IPS-20b (cell line): ENCODE data around the gene LMAN1L.

Experiments
- H3K27ac ChIP-seq: one replicate; pipeline ENCODE4 v1.5.1; 2013; ENCODE audit warnings: low read length
- H3K27me3 ChIP-seq: 2 replicates; pipeline ENCODE4 v1.6.1; 2013; ENCODE audit warnings: mild to moderate bottlenecking, low read length, inconsistent platforms; ENCODE audit not compliant: insufficient read depth
- H3K36me3 ChIP-seq: 2 replicates; pipeline ENCODE4 v1.6.1; 2013; ENCODE audit warnings: low read depth, mild to moderate bottlenecking, inconsistent platforms, low read length, moderate library complexity; ENCODE audit not compliant: insufficient read depth
- H3K4me1 ChIP-seq: 2 replicates; pipeline ENCODE4 v1.6.1; 2013; ENCODE audit warnings: mild to moderate bottlenecking, control low read depth, inconsistent platforms, low read length, moderate library complexity; ENCODE audit not compliant: insufficient read depth
- H3K4me3 ChIP-seq: 2 replicates; pipeline ENCODE4 v1.5.1; 2013; ENCODE audit warnings: mild to moderate bottlenecking, low read length, inconsistent platforms
- H3K9ac ChIP-seq: 2 replicates; pipeline ENCODE4 v1.6.1; 2013; ENCODE audit warnings: low read depth, mild to moderate bottlenecking, inconsistent platforms, low read length, moderate library complexity
- H3K9me3 ChIP-seq: 2 replicates; pipeline ENCODE4 v1.6.1; 2013; ENCODE audit warnings: mild to moderate bottlenecking, low read depth, low read length, inconsistent platforms; ENCODE audit not compliant: insufficient read depth

LMAN1L gene

DNA sequence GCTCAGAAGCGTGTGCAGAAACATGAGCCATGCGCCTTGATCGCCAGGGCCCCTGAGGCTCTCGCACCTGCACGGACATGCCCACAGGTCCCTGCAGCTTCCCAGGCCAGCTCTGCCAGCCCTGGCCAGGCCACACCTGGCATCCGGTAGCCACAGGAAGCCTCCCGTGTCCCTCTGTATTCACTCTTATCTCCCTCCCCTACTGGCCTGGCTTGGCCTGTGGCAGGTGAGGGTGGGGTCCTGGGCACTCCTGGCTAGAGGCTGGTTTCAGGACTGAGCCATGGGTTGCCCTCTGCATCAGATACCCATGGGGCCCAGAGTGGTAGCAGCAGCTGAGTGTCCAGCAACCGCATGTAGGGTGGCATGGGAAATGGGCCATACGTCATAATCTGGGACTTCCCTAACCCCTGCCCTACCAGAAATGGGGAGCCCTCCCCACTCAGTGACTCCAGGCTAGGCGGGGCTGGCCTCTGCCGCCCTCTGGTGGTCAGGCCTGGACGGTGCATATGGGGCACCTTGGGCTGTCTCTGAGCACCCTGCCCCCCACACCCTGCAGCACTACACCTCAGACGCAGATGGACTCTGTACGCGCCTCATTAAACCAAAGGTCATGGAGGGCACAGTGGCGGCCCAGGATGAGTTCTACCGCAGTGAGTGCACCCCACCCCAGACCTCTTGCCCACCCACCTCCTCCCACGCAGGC lies 12.6 kb upstream of the LMAN1L start:
- Histone ChIP-seq H3K36me3 (peaks cover 34% of the 10 kb centered on the region), H3K9ac (no peak overlapping the region), H3K4me1 (no peaks in the 10 kb centered on the region), H3K9me3 (no peaks in the 10 kb centered on the region), H3K27ac (no peak overlapping the region), H3K4me3 (no peak overlapping the region), H3K27me3 (no peaks in the 10 kb centered on the region)

DNA sequence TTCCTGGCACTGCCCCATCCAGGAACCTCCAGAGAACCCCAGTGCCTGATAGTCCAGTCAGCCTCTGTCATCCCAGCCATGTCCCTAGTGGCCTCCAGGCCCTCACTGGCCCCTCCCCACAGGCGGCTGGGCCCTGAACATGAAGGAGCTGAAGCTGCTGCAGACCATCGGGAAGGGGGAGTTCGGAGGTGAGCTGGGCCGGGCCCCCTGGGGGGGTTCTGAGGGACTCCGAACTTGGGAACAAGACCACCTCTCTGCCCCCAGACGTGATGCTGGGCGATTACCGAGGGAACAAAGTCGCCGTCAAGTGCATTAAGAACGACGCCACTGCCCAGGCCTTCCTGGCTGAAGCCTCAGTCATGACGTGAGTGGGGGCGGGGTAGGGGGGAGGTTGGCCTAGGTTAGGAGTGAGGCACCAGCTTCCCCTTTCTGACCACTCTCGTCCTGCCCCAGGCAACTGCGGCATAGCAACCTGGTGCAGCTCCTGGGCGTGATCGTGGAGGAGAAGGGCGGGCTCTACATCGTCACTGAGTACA lies 12.0 kb upstream of the LMAN1L start:
- Histone ChIP-seq H3K4me1 (no peaks in the 10 kb centered on the region), H3K27ac (no peak overlapping the region), H3K9ac (no peak overlapping the region), H3K27me3 (no peaks in the 10 kb centered on the region), H3K9me3 (no peaks in the 10 kb centered on the region), H3K36me3 (peaks cover 34% of the 10 kb centered on the region), H3K4me3 (no peak overlapping the region)

DNA sequence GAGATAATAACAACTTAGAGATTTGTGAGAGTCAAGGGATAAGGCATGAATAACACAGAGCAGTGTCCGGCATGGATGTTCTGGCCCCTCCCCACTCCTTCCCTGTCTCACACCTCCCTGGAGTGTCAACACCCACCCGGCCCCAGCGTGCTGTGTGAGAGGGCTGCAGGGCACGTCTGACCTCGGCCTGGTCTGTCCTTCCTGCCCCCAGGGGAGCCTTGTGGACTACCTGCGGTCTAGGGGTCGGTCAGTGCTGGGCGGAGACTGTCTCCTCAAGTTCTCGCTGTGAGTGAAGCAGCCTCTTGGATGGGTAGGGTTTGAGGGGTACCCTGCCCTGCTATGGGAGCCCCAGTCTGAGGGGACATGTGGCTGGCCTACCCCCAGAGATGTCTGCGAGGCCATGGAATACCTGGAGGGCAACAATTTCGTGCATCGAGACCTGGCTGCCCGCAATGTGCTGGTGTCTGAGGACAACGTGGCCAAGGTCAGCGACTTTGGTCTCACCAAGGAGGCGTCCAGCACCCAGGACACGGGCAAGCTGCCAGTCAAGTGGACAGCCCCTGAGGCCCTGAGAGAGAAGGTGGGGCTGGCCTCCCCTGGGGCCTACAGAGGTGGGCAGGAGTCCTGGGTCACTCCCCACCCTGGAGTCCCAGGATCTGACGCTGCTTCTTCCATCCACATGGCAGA lies 11.2 kb upstream of the LMAN1L start:
- no peaks in the 10 kb centered on the region for H3K4me1 ChIP-seq
- peaks cover 34% of the 10 kb centered on the region for H3K36me3 ChIP-seq
- no peaks in the 10 kb centered on the region for H3K27me3 ChIP-seq
- H3K9ac ChIP-seq, result no peak overlapping the region
- no peak overlapping the region for H3K27ac ChIP-seq
- no peaks in the 10 kb centered on the region for H3K9me3 ChIP-seq
- H3K4me3 ChIP-seq, result no peak overlapping the region

DNA sequence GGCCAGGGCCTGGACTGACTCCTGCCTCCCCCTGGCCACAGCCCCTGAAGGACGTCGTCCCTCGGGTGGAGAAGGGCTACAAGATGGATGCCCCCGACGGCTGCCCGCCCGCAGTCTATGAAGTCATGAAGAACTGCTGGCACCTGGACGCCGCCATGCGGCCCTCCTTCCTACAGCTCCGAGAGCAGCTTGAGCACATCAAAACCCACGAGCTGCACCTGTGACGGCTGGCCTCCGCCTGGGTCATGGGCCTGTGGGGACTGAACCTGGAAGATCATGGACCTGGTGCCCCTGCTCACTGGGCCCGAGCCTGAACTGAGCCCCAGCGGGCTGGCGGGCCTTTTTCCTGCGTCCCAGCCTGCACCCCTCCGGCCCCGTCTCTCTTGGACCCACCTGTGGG lies 10.3 kb upstream of the LMAN1L start:
- Histone ChIP-seq H3K9ac (no peak overlapping the region), H3K4me3 (no peak overlapping the region), H3K36me3 (peaks cover 34% of the 10 kb centered on the region), H3K27me3 (no peaks in the 10 kb centered on the region), H3K9me3 (no peaks in the 10 kb centered on the region), H3K27ac (no peak overlapping the region), H3K4me1 (no peaks in the 10 kb centered on the region)

DNA sequence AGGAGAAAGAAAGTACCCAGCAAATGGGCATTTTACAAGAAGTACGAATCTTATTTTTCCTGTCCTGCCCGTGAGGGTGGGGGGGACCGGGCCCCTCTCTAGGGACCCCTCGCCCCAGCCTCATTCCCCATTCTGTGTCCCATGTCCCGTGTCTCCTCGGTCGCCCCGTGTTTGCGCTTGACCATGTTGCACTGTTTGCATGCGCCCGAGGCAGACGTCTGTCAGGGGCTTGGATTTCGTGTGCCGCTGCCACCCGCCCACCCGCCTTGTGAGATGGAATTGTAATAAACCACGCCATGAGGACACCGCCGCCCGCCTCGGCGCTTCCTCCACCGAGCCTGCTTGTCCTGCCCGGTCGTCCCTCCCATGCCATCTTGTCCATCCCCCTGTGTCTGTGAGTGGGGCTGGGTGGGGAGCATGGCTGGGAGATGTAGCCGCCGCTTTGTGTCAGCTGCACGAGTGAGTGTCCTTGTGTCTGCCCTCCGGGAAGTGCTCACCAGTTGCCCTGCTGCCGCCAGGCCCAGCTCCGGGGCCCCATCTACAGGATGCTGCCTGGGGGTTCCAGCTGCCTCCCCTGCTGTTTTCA lies 9.7 kb upstream of the LMAN1L start:
- H3K4me1 ChIP-seq, result no peaks in the 10 kb centered on the region
- no peaks in the 10 kb centered on the region for H3K27me3 ChIP-seq
- H3K4me3 ChIP-seq, result no peak overlapping the region
- H3K36me3 ChIP-seq, result peaks cover 34% of the 10 kb centered on the region
- H3K9me3 ChIP-seq, result no peaks in the 10 kb centered on the region
- H3K9ac ChIP-seq, result no peak overlapping the region
- no peak overlapping the region for H3K27ac ChIP-seq

DNA sequence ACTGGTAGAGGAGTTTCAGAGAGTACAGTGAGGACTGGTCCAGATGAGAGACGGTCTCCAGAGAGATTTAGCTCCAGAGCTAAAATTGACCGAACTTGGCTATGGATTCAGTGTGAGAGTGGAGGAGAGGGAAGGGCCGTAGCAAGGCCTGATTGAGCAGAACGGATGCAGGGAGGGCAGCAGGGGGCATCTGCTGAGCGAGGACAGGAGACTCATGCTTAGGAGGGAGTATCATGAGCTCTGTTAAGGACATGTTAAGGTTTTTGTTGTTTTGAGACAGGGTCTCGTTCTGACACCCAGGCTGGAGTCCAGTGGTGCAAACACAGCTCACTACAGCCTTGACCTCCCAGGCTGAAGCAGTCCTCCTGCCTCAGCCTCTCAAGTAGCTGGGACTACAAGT lies 7.7 kb upstream of the LMAN1L start:
- H3K27ac ChIP-seq, result no peak overlapping the region
- H3K9me3 ChIP-seq, result no peaks in the 10 kb centered on the region
- peaks cover 2% of the 10 kb centered on the region; the same call in 1 of the 2 replicates for H3K4me1 ChIP-seq
- H3K36me3 ChIP-seq, result peaks cover 30% of the 10 kb centered on the region
- H3K27me3 ChIP-seq, result no peaks in the 10 kb centered on the region
- no peak overlapping the region for H3K4me3 ChIP-seq
- H3K9ac ChIP-seq, result no peak overlapping the region

DNA sequence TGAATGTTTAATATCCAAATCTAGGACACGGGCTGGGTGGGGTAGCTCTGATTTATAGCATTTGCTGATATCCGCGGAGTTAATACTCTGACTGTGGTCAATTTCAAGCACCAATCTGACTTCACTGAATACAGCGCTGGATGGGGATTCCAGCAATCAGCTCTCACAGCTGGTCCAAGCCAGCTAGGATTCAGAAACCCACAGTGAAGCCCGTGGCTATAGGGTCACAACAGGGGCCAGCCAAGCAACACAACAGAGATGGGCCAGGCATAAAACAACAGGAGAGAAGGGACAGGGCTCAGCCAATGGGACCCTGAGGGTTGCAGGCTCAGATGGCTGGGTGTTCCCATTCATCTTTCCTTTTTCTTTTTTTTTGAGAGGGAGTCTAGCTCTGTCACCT lies 5.4 kb upstream of the LMAN1L start:
- no peak overlapping the region for H3K27ac ChIP-seq

DNA sequence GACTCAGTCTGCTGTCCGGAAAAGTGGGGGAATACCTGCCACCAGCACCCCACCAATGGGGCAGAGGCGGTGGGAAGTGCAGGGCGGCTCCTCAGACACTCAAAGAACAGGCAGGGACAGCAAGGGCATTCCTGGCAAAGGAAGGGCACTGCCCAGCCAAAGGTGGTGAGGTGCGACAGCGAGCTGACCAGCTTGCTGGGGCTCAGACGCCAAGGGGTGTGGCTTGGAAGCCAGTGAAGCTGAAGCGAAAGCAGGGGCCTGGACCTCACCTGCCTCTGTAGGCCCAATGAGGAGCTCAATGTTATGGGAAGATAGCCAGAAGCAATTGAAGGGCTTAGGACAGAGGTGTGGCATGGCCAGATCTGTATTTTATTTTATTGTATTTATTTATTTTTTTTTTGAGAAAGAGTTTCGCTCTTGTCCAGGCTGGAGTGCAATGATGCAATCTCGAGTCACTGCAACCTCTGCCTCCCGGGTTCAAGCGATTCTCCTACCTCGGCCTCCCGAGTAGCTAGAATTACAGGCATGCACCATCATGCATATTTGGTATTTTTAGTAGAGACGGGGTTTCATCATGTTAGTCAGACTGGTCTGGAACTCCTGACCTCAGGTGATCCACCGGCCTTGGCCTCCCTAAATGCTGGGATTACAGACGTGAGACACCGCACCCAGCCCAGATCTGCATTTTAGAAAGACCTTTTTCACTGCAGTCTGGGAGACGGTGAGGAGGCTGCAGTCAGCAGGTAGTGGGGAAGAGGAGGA lies 4.4 kb upstream of the LMAN1L start:
- Histone ChIP-seq H3K27ac (no peak overlapping the region), H3K4me3 (no peak overlapping the region), H3K9ac (no peak overlapping the region)

More for the DNA sequence above, 5.4 kb upstream of the LMAN1L start:
- H3K4me3 ChIP-seq, result no peak overlapping the region
- no peak overlapping the region for H3K9ac ChIP-seq
- no peaks in the 10 kb centered on the region for H3K27me3 ChIP-seq
- H3K4me1 ChIP-seq, result peaks cover 2% of the 10 kb centered on the region; the same call in 1 of the 2 replicates
- peaks cover 14% of the 10 kb centered on the region for H3K36me3 ChIP-seq
- no peaks in the 10 kb centered on the region for H3K9me3 ChIP-seq

DNA sequence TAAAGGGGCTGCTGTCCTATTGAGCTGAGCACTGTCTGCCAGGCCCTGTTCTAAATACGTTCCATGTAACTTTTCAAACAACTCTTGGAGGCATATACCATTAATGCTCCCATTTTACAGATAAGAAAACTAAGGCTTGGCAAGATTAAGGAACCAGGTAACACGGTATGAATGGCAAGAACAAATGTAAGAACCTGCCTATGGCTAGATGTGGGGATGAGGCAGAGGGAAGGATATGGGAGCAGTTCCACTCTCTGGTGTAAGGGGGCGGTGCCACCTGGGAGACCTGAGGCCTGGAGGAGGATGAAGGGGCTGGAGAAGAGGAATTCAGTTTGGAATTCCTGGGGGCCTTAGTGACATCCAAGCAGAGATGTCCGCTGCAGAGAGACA lies 3.8 kb upstream of the LMAN1L start:
- Histone ChIP-seq H3K36me3 (peaks cover 6% of the 10 kb centered on the region), H3K4me3 (no peak overlapping the region), H3K9ac (no peak overlapping the region), H3K27ac (no peak overlapping the region), H3K27me3 (no peaks in the 10 kb centered on the region), H3K9me3 (no peaks in the 10 kb centered on the region), H3K4me1 (peaks cover 2% of the 10 kb centered on the region; the same call in 1 of the 2 replicates)

More for the DNA sequence above, 4.4 kb upstream of the LMAN1L start:
- Histone ChIP-seq H3K27me3 (no peaks in the 10 kb centered on the region), H3K9me3 (no peaks in the 10 kb centered on the region), H3K4me1 (peaks cover 2% of the 10 kb centered on the region; the same call in 1 of the 2 replicates), H3K36me3 (peaks cover 12% of the 10 kb centered on the region)

DNA sequence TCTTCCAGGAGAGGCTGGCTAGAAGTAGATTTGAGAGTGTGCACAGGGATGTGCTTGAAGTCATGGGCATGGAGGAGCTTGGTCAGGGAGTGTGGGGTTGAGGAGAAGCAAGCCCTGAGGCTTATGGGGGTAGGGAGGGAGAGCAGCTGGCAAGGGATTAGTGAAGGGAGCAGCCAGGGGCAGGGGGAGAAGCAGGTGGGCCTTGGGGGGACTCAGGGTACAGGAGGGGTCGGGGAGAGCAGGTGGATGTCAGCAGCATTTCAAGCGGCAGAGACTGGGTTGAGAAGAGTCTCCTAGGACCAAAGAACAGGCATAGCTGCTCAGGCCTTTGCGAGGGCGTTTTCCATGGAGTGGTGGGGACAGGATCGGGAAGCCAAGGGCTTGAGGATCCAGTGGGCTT lies 3.4 kb upstream of the LMAN1L start:
- Histone ChIP-seq H3K27me3 (no peaks in the 10 kb centered on the region), H3K27ac (no peak overlapping the region), H3K36me3 (peaks cover 2% of the 10 kb centered on the region; the same call in 1 of the 2 replicates), H3K9ac (no peak overlapping the region), H3K4me3 (no peak overlapping the region), H3K4me1 (peaks cover 2% of the 10 kb centered on the region; the same call in 1 of the 2 replicates), H3K9me3 (no peaks in the 10 kb centered on the region)

DNA sequence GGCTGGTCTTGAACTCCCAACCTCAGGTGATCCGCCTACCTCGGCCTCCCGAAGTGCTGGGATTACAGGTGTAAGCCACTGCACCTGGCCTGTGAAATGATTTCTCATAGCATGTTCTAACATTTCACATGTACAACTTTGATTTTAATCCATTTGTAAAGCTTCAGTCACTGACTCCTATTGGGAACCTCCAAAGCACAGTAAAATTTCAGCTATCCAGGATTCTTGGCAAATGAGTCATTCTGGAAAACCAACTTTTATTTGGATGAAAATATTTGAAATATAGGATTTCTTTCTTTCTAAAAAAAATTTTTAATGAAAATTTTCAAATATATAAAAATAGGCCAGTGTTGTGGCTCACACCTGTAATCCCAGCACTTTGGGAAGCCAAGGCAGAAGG lies 2.7 kb upstream of the LMAN1L start:
- Histone ChIP-seq H3K4me3 (no peak overlapping the region), H3K9ac (no peak overlapping the region), H3K4me1 (peaks cover 2% of the 10 kb centered on the region; the same call in 1 of the 2 replicates), H3K27me3 (no peaks in the 10 kb centered on the region), H3K9me3 (no peaks in the 10 kb centered on the region), H3K36me3 (no peaks in the 10 kb centered on the region), H3K27ac (no peak overlapping the region)
